A673 (cell line): Measurements from ENCODE around the gene PRR5. TPM values are rescaled to one million over a fixed set of nuclear protein-coding genes. Genes with fewer than 3 reads are reported as not detected.
"Not testable (repeated sequence)": the region's sequence is repeated elsewhere in the genome, so short reads cannot be mapped to it uniquely, and the experiment has no call there.

ENCODE experiments used
- BruUV-seq: library from RNA; stranded (reverse); fragments of 400-500 nt; replicated peaks from 2 replicates; lab custom pipeline; 2021; lab: Mats Ljungman, UMichigan
- CTCF ChIA-PET: fragments of 300-600 bp; sonication (Branson Sonifier 250); formaldehyde crosslinking; loops from one replicate; lab custom pipeline; 2022; ENCODE audit warnings: antibody characterized with exemption; lab: Charles Lee
- POLR2A ChIA-PET: fragments of 300-600 bp; sonication (Branson Sonifier 250); formaldehyde crosslinking; loops from one replicate; lab custom pipeline; 2022; ENCODE audit warnings: antibody characterized with exemption; ENCODE audit not compliant: low non-redundant PET; lab: Charles Lee
- DNase-seq: peaks from one replicate; pipeline ENCODE4 v3.0.0-alpha.2; 2015; ENCODE audit warnings: low spot score
- H3K27ac ChIP-seq: fragments of 200-600 bp; sonication (generic); 2 replicates; pipeline ENCODE4 v1.5.1; 2016; ENCODE audit warnings: mixed run types, low read depth, mild to moderate bottlenecking, mixed read lengths, antibody characterized with exemption, low read length; ENCODE audit not compliant: poor library complexity, severe bottlenecking
- H3K27me3 ChIP-seq: fragments of 200-600 bp; sonication (generic); replicated peaks from 2 replicates; pipeline ENCODE4 v1.6.1; 2017; ENCODE audit warnings: mixed run types, low read depth, mild to moderate bottlenecking, mixed read lengths, antibody characterized with exemption, low read length; ENCODE audit not compliant: insufficient read depth, poor library complexity
- H3K36me3 ChIP-seq: fragments of 200-600 bp; sonication (generic); 2 replicates; pipeline ENCODE4 v1.6.1; 2016; ENCODE audit warnings: mixed run types, mild to moderate bottlenecking, mixed read lengths, antibody characterized with exemption, low read length; ENCODE audit not compliant: insufficient read depth, poor library complexity, severe bottlenecking
- H3K4me1 ChIP-seq: fragments of 200-600 bp; sonication (generic); 2 replicates; pipeline ENCODE4 v1.6.1; 2017; ENCODE audit warnings: mixed run types, mild to moderate bottlenecking, mixed read lengths, antibody characterized with exemption, low read length; ENCODE audit not compliant: insufficient read depth, poor library complexity, severe bottlenecking
- H3K4me3 ChIP-seq: fragments of 200-600 bp; sonication (generic); 2 replicates; pipeline ENCODE4 v1.5.1; 2016; ENCODE audit warnings: low read depth, mixed run types, mild to moderate bottlenecking, mixed read lengths, low read length; ENCODE audit not compliant: poor library complexity, severe bottlenecking
- H3K9me3 ChIP-seq: fragments of 200-600 bp; sonication (generic); 2 replicates; pipeline ENCODE4 v1.6.1; 2016; ENCODE audit warnings: mixed run types, low read depth, mild to moderate bottlenecking, mixed read lengths, antibody characterized with exemption, low read length; ENCODE audit not compliant: poor library complexity, severe bottlenecking
- EZH2 ChIP-seq: fragments of 200-600 bp; sonication (generic); IDR thresholded peaks from 2 replicates; pipeline ENCODE4 v1.6.1; 2017; ENCODE audit warnings: borderline replicate concordance, low read depth, mild to moderate bottlenecking, mixed read lengths, antibody characterized with exemption, low read length; ENCODE audit not compliant: poor library complexity, severe bottlenecking
- intact Hi-C: fragments of 100-400 bp; cut with micrococcal nuclease; formaldehyde crosslinking; loops from one replicate; pipeline ENCODE4 v1.10.0; 2022; ENCODE audit not compliant: unreplicated experiment
- total RNA-seq: library from RNA; stranded (reverse); gene quantifications from 2 replicates; pipeline ENCODE4 v1.2.3, GENCODE V29; 2021
- TF ChIP-seq, protein P1 (sequence below): fragments of 300-800, 200-600 bp; sonication (generic); conservative IDR thresholded peaks from 2 replicates; pipeline ENCODE4 v1.5.1; 2017; ENCODE audit warnings: low read depth, mild to moderate bottlenecking, antibody characterized with exemption, low read length, moderate library complexity, mixed read lengths

PRR5 gene
- total RNA-seq, 1 experiment from 2014 or later, result 17.9 TPM

DNA sequence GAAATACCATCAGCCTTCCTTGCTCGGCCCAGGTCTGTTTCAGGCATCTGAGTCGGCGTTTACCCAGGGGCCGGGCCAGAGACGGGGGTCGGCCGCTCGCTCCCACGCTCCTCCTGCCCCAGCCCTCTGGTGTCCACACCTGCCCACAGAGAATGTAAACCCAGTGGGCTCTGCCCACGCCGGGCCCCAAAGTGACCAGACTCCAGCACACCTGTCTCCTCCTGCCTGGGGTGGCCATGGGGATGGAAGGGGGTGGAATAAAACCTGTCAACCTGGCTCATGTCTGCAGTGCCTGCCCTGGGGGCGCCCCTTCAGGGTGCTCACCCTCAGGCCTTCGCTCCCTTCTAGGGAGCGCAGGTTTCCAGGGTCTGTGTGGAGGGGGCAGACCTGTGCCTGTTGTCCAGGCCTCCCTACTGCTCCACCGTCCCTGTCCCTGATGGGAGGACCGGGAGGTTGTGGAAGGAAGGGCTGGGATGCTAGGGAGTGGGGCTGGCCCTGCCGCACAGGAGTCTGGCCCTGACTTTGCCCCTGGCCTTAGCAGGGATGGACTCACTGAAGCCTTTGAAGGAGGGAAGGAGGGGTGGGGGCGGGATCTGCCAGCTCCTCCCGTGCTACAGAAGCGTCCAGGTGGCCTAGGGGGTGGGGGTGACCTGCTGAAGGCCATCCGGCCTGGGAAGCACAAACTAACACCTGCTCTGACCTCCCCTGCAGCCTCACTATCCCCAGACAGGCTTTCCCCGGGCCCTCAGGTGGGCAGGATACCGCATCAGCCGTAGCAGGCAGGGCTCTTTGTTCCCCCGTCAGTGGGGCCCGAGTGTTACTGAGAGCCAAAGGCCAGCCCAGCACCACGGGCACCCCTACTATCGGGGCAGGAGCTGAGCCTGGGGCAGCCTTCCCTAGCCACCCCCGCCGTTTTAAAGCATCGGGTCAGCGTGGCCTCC is 35.7 kb downstream of the PRR5 start:
- no peaks in the 10 kb centered on the region for H3K36me3 ChIP-seq
- TF ChIP-seq EZH2, result no peak
- TF ChIP-seq, protein P1, sequence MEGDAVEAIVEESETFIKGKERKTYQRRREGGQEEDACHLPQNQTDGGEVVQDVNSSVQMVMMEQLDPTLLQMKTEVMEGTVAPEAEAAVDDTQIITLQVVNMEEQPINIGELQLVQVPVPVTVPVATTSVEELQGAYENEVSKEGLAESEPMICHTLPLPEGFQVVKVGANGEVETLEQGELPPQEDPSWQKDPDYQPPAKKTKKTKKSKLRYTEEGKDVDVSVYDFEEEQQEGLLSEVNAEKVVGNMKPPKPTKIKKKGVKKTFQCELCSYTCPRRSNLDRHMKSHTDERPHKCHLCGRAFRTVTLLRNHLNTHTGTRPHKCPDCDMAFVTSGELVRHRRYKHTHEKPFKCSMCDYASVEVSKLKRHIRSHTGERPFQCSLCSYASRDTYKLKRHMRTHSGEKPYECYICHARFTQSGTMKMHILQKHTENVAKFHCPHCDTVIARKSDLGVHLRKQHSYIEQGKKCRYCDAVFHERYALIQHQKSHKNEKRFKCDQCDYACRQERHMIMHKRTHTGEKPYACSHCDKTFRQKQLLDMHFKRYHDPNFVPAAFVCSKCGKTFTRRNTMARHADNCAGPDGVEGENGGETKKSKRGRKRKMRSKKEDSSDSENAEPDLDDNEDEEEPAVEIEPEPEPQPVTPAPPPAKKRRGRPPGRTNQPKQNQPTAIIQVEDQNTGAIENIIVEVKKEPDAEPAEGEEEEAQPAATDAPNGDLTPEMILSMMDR, result no peak
- ChIA-PET CTCF (no interaction called here), POLR2A (no interaction called here)
- no TSS peak for BruUV-seq
- no peak overlapping the region for H3K4me3 ChIP-seq
- H3K4me1 ChIP-seq, result no peaks in the 10 kb centered on the region
- H3K27me3 ChIP-seq, result peaks cover 35% of the 10 kb centered on the region
- H3K27ac ChIP-seq, result no peak overlapping the region
- intact Hi-C loops, result no loop called here
- DNase-seq, result no peak
- H3K9me3 ChIP-seq, result no peaks in the 10 kb centered on the region

DNA sequence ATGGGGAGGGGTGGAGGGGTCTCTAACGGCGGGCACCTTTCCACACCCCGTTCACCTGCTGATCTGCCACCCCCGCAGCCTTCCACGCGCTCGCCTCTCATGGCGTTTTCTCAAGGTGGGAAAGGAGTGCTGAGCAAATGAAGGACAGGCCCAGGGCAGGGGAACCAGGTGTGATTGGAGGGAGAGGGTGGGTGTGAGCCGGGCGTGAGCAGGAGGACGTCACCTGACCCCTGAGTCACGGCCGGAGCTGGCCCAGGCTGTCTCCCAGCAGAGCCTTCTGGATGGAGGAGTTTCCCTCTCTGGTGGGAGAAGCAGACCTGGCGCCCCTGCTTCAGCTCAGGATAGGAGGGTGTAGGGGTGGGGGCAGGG is 36.3 kb downstream of the PRR5 start:
- DNase-seq, result no peak
- Histone ChIP-seq H3K27ac (no peak overlapping the region), H3K4me3 (no peak overlapping the region), H3K9me3 (no peaks in the 10 kb centered on the region), H3K36me3 (no peaks in the 10 kb centered on the region), H3K27me3 (peaks cover 35% of the 10 kb centered on the region), H3K4me1 (no peaks in the 10 kb centered on the region)
- TF ChIP-seq, protein P1, result no peak
- TF ChIP-seq EZH2, result no peak
- ChIA-PET POLR2A (no interaction called here), CTCF (interaction anchor here (0.9 kb wide), 1 partner anchor 54 kb away, joined by 3 read pairs; no protein-coding TSS in a partner anchor)
- no TSS peak for BruUV-seq
- intact Hi-C loops, result no loop called here

DNA sequence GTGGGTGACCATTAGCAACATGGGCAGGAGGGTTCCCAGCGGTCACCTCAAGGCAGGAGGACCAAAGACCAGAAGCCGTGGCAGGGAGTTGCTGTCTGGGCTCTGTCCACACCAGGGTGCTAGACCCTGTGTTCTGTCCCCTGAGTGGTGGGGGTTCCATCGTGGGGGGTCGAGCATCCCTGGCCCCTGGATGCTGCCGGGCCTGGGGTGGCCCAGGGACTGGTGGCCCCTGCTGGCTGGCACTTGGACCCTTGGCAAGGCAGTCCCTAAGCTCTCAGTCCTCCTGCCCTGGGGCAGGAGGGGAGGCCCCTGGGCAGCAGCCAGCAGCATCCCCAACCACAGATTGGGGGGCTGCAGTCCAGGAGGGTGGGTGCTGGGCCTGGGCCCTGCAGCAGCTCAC is 37.0 kb downstream of the PRR5 start:
- intact Hi-C loops, result no loop called here
- Histone ChIP-seq H3K27ac (no peak overlapping the region), H3K27me3 (peaks cover 37% of the 10 kb centered on the region), H3K4me3 (no peak overlapping the region), H3K9me3 (no peaks in the 10 kb centered on the region), H3K36me3 (no peaks in the 10 kb centered on the region), H3K4me1 (no peaks in the 10 kb centered on the region)
- TF ChIP-seq, protein P1, result no peak
- no peak for TF ChIP-seq EZH2
- ChIA-PET POLR2A (no interaction called here), CTCF (interaction anchor here (0.9 kb wide), 1 partner anchor 54 kb away, joined by 3 read pairs; no protein-coding TSS in a partner anchor)
- BruUV-seq, result no TSS peak
- no peak for DNase-seq

DNA sequence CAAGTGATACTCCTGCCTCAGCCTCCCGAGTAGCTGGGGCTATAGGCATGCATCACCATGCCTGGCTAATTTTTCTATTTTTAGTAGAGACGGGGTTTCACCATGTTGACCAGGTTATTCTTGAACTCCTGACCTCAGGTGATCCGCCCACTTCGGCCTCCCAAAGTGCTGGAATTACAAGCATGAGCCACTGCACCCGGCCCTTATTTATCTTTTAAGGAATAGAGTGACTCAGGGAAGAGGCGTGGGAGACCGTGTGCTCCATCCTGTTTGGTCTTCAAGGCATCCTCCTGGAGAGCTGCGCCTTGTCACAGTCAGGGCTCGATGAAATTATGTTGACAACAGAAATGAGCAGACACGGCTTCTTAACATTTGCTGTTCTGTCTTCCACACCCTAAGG is 37.7 kb downstream of the PRR5 start:
- H3K4me3 ChIP-seq, BruUV-seq, H3K9me3 ChIP-seq, H3K4me1 ChIP-seq, H3K36me3 ChIP-seq, H3K27ac ChIP-seq, DNase-seq, CTCF ChIA-PET, intact Hi-C loops, POLR2A ChIA-PET: not testable (repeated sequence)
- peaks cover 37% of the 10 kb centered on the region for H3K27me3 ChIP-seq
